HL-60 (cell line): ENCODE results near the gene CTBP2.

ENCODE experiments used
- GABPA ChIP-seq: IDR thresholded peaks from 2 replicates; pipeline ENCODE4 v1.6.1; 2012; ENCODE audit warnings: low read depth
- POLR2AphosphoS5 ChIP-seq: IDR thresholded peaks from 2 replicates; pipeline ENCODE4 v1.6.1; 2012; ENCODE audit warnings: low read depth
- REST ChIP-seq: IDR thresholded peaks from 2 replicates; pipeline ENCODE4 v1.6.1; 2012; ENCODE audit warnings: low read depth; ENCODE audit not compliant: insufficient replicate concordance
- TF ChIP-seq, protein P1 (sequence below): IDR thresholded peaks from one replicate; pipeline ENCODE4 v1.5.1; 2011; ENCODE audit warnings: low read length, control low read depth, inconsistent platforms; ENCODE audit not compliant: insufficient read depth

DNA sequence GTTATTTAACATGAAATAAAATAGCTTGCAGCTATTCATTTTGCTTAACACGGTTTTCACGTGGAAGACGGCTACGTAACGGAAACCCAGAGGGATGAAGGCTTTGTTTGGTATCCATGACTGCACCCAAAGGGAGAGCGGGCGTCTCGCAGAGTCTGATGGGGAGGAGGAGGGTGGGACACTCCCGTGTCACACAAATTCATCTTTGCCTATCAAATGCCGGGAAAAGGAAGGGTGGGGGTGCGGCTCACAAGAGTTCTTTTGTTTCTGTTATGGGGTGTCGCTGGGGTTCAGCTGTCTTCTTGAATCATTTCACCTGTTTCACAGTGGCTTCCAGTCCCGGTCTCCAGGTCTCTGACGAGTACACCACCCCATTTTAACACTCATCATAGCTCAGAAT lies 110.0 kb downstream of the CTBP2 start:
- TF ChIP-seq POLR2AphosphoS5 (no peak), REST (no peak), GABPA (no peak)
- TF ChIP-seq, protein P1, sequence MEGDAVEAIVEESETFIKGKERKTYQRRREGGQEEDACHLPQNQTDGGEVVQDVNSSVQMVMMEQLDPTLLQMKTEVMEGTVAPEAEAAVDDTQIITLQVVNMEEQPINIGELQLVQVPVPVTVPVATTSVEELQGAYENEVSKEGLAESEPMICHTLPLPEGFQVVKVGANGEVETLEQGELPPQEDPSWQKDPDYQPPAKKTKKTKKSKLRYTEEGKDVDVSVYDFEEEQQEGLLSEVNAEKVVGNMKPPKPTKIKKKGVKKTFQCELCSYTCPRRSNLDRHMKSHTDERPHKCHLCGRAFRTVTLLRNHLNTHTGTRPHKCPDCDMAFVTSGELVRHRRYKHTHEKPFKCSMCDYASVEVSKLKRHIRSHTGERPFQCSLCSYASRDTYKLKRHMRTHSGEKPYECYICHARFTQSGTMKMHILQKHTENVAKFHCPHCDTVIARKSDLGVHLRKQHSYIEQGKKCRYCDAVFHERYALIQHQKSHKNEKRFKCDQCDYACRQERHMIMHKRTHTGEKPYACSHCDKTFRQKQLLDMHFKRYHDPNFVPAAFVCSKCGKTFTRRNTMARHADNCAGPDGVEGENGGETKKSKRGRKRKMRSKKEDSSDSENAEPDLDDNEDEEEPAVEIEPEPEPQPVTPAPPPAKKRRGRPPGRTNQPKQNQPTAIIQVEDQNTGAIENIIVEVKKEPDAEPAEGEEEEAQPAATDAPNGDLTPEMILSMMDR, result no peak
